Measurements from ENCODE around the gene IFT88. TPM values are rescaled to one million over a fixed set of nuclear protein-coding genes. Genes with fewer than 3 reads are reported as not detected.

IFT88 gene
- total RNA-seq, 1 donor: 20.3 TPM

GRCh38 chr13:20667857-20668437, 101.0 kb downstream of the IFT88 start:
- Histone ChIP-seq H3K36me3 (ENCODE audit: insufficient read depth, low read length) (no peaks in the 10 kb centered on the region), H3K27me3 (ENCODE audit: insufficient read depth, low read length) (no peaks in the 10 kb centered on the region), H3K9me3 (ENCODE audit: low read depth, low read length) (no peaks in the 10 kb centered on the region), H3K27ac (ENCODE audit: low read depth, low read length) (no peak overlapping the region), H3K79me2 (ENCODE audit: insufficient read depth, low read length) (no peaks in the 10 kb centered on the region), H3K4me3 (ENCODE audit: insufficient read depth, low read length) (no peak overlapping the region), H3K4me1 (ENCODE audit: insufficient read depth, low read length) (no peaks in the 10 kb centered on the region), H4K20me1 (ENCODE audit: insufficient read depth, low read length) (no peaks in the 10 kb centered on the region), H3K4me2 (ENCODE audit: insufficient read depth, low read length) (no peak overlapping the region), H2AFZ (ENCODE audit: low read length) (no peak overlapping the region)
- DNase-seq (ENCODE audit: insufficient read length, low spot score, missing footprints): peak; percentile 6
- TF ChIP-seq CTCF (IDR thresholded peaks at IDR 0.05; ENCODE audit: extremely low read depth, low read depth, low read length): no peak

GRCh38 chr13:20669162-20669561, 102.2 kb downstream of the IFT88 start:
- H3K27ac ChIP-seq (ENCODE audit: low read depth, low read length): no peak overlapping the region
- no peaks in the 10 kb centered on the region for H3K79me2 ChIP-seq (ENCODE audit: insufficient read depth, low read length)
- H3K4me2 ChIP-seq (ENCODE audit: insufficient read depth, low read length): no peak overlapping the region
- H3K27me3 ChIP-seq (ENCODE audit: insufficient read depth, low read length): no peaks in the 10 kb centered on the region
- no peaks in the 10 kb centered on the region for H3K4me1 ChIP-seq (ENCODE audit: insufficient read depth, low read length)
- no peaks in the 10 kb centered on the region for H4K20me1 ChIP-seq (ENCODE audit: insufficient read depth, low read length)
- DNase-seq (ENCODE audit: insufficient read length, low spot score, missing footprints): peak; percentile 3
- H3K36me3 ChIP-seq (ENCODE audit: insufficient read depth, low read length): no peaks in the 10 kb centered on the region
- no peaks in the 10 kb centered on the region for H3K9me3 ChIP-seq (ENCODE audit: low read depth, low read length)
- H2AFZ ChIP-seq (ENCODE audit: low read length): no peak overlapping the region
- no peak for TF ChIP-seq CTCF (IDR thresholded peaks at IDR 0.05; ENCODE audit: extremely low read depth, low read depth, low read length)
- no peak overlapping the region for H3K4me3 ChIP-seq (ENCODE audit: insufficient read depth, low read length)

- H3K27me3 ChIP-seq (ENCODE audit: insufficient read depth, low read length): no peaks in the 10 kb centered on the region
Measured at GRCh38 chr13:20671789-20672188, 104.8 kb downstream of the IFT88 start.

GRCh38 chr13:20672772-20673171, 105.8 kb downstream of the IFT88 start:
- H2AFZ ChIP-seq (ENCODE audit: low read length): no peak overlapping the region
- no peaks in the 10 kb centered on the region for H3K4me1 ChIP-seq (ENCODE audit: insufficient read depth, low read length)
- H3K4me3 ChIP-seq (ENCODE audit: insufficient read depth, low read length): no peak overlapping the region
- H3K9me3 ChIP-seq (ENCODE audit: low read depth, low read length): no peaks in the 10 kb centered on the region
- peaks cover 3% of the 10 kb centered on the region for H3K36me3 ChIP-seq (ENCODE audit: insufficient read depth, low read length)
- no peak overlapping the region for H3K4me2 ChIP-seq (ENCODE audit: insufficient read depth, low read length)
- H4K20me1 ChIP-seq (ENCODE audit: insufficient read depth, low read length): no peaks in the 10 kb centered on the region
- no peaks in the 10 kb centered on the region for H3K27me3 ChIP-seq (ENCODE audit: insufficient read depth, low read length)
- DNase-seq (ENCODE audit: insufficient read length, low spot score, missing footprints): peak; percentile 3
- TF ChIP-seq CTCF (IDR thresholded peaks at IDR 0.05; ENCODE audit: extremely low read depth, low read depth, low read length): no peak
- no peak overlapping the region for H3K27ac ChIP-seq (ENCODE audit: low read depth, low read length)
- H3K79me2 ChIP-seq (ENCODE audit: insufficient read depth, low read length): no peaks in the 10 kb centered on the region

More at GRCh38 chr13:20671789-20672188, 104.8 kb downstream of the IFT88 start:
- Histone ChIP-seq H3K79me2 (ENCODE audit: insufficient read depth, low read length) (no peaks in the 10 kb centered on the region), H3K4me2 (ENCODE audit: insufficient read depth, low read length) (no peak overlapping the region), H3K4me1 (ENCODE audit: insufficient read depth, low read length) (no peaks in the 10 kb centered on the region), H4K20me1 (ENCODE audit: insufficient read depth, low read length) (no peaks in the 10 kb centered on the region), H2AFZ (ENCODE audit: low read length) (no peak overlapping the region), H3K9me3 (ENCODE audit: low read depth, low read length) (no peaks in the 10 kb centered on the region), H3K27ac (ENCODE audit: low read depth, low read length) (no peak overlapping the region), H3K36me3 (ENCODE audit: insufficient read depth, low read length) (peaks cover 3% of the 10 kb centered on the region), H3K4me3 (ENCODE audit: insufficient read depth, low read length) (no peak overlapping the region)
- no peak for TF ChIP-seq CTCF (IDR thresholded peaks at IDR 0.05; ENCODE audit: extremely low read depth, low read depth, low read length)
- DNase-seq (ENCODE audit: insufficient read length, low spot score, missing footprints): no peak
